NCI-H2081 treated with DMSO at 0.1 percent for 48 hours (cell line): ENCODE results near the gene MRPL42.

ENCODE experiments used
- DNase-seq: peaks from one replicate; lab custom pipeline; 2025; lab: John Stamatoyannopoulos, UW

MRPL42 gene

DNA sequence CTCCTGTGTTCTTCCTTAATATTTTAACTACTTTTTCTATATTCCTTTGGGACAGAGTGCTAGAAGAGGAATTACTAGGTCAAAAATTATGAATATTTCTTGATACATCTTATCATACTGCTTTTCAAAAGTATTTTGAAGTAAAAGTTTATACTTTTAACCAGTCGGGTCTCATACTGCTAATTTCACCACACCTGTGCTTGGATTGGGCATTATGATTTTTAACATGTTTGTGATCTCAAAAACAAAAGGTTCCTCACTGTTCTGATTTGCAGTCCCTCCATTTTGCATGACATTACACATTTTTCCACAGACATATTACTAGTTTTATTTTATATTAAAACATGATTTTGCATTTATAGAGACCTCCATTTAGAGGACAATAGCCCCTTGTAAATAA lies 32.9 kb downstream of the MRPL42 start:
- DNase-seq, result no peak

DNA sequence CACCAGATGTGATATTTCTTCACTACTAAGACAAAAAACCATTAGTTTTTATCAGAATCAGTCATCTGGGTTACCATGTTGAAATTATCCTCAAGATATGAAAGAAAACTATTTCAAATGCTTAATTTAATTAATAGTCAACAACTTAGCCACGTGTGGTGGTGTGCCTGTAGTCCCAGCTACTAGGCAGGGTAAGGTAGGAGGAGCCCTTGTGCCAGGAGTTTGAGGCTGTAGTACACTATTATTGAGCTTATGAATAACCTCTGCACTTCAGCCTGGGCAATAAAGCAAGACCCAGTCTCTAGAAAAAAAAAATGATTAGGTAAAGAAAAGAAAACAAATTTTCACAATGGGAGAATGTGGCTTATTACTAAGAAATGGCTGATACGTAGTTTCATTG lies 33.4 kb downstream of the MRPL42 start:
- no peak for DNase-seq

- no peak for DNase-seq
These were observed 35.7 kb downstream of the MRPL42 start for GRCh38 chr12:93502802-93503623.

- DNase-seq, result no peak
These were observed 39.9 kb downstream of the MRPL42 start for GRCh38 chr12:93507165-93507564.

DNA sequence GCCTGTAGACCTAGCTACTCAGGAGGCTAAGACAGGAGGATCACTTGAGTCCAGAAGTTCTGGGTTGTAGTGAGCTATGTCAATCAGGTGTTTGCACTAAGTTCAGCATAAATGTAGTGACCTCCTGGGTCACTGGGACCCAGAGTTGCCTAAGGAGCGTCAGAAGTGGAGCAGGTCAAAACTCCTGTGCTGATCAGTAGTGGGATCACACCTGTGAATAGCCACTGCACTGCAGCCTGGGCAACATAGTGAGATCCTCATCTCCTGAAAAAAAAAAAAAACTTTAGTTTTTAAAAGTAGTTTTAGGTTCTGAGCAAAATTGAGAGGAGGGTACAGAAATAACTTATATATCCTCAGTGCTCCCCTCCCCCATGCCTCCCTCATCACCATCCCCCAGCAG lies 42.2 kb downstream of the MRPL42 start:
- no peak for DNase-seq

- DNase-seq, result no peak
These were observed 47.5 kb downstream of the MRPL42 start for GRCh38 chr12:93514853-93515252.

- DNase-seq, result no peak
These were observed 51.4 kb downstream of the MRPL42 start for GRCh38 chr12:93518725-93519124.

GRCh38 chr12:93519859-93520258 lies 52.5 kb downstream of the MRPL42 start:
- DNase-seq, result no peak

DNA sequence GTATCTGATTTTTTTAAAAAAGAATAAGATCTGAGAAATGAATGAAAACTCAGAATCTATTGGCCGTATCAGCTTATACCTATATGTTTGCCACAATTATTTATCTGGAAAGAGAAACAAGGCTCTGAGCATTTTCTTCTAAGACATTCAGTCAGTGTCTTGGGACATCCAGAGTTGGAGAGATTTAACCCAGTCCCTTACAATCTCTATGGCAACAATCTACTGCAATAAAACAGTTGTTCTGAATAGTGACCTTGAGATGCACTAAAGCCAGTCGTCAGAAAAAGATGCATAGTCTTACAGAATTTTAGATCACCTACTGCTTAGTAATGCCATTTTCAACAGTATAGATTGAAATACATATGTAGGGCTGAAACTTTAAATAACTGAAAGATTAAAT lies 53.1 kb downstream of the MRPL42 start:
- DNase-seq, result no peak

GRCh38 chr12:93521225-93522080 lies 54.1 kb downstream of the MRPL42 start:
- DNase-seq, result no peak

DNA sequence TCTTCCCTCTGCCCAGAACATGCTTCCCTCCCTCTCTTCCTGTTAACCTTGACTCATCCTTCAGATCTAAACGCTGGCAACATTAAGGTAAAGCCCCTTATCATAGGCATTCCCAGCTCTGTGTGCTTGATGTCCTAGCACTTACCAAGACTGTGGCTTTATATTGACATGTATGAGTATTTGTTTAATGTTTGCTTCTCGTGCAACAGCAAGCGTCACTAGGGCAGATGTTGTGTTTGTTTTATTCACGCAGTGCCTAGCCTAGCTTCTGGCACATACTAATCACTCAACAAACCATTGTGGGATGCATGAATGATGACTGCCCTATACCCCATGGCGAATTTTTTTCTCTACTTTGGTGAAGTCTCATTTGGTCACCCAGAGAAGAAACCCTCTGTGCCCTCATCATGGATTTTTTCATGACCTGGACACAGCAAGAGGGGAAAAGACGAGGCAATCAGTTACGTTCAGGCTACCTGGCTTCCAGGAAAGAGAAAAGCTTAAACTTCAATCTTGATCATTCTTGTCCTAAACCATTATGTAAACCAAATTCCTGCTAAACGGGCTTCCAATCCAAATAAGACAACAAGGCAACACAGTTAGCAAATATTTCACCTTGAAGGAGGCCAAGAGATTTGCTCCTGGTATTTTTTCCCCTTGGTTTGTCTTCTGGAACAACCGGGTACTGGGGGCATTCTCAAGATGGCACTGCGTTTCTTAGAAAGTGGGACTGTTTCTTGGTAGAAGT lies 57.2 kb downstream of the MRPL42 start:
- no peak for DNase-seq

DNA sequence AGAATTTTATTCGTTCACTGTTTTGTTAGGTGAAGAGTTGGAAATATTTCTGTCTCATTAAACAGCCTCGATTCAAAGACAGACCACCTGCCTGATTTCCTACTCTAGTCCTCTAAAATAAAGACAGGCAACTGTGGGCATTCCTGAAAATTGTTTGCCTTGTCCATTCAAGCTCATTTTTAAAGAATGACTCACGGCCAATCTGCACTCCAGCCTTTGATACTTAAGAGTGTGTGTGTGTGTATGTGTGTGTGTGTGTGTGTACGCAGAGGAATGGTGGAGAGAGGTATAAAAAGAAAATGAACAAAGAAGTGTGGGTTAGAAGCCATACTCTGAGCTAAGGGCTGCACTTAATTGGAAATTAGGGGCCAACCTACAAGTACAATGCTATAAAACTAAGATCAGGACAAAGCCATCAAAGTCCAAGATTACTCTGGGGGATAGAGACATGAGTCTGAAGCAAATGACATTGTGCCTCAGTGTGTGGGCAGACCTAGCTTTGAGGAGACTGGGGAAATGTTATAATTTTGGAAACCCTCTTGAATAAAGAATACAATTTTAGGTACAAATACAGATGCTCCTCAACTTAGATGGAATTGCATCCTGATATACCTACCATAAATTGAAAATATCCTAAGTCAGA lies 59.6 kb downstream of the MRPL42 start:
- no peak for DNase-seq

DNA sequence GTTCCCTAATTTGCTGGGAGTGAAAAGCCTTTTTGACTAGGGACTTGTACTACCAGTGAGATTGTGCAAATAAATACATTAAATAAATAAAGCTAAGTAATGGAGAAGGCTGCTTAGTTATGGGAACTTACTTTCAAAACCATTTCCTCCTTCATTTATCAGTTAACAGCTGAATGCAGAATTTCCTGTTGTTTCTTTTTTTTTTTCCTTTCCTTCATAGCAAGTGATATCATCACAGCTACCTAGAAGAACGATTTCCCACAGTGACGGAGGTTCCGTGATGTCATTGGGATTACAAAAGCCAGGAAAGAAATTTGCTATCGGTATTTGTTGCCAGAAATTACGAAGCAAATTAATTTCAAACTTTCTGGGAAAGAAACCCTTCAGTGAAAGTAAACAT lies 63.0 kb downstream of the MRPL42 start:
- DNase-seq, result no peak

- no peak for DNase-seq
These were observed 66.0 kb downstream of the MRPL42 start for GRCh38 chr12:93533310-93533709.

GRCh38 chr12:93536111-93536765 lies 68.9 kb downstream of the MRPL42 start:
- no peak for DNase-seq

DNA sequence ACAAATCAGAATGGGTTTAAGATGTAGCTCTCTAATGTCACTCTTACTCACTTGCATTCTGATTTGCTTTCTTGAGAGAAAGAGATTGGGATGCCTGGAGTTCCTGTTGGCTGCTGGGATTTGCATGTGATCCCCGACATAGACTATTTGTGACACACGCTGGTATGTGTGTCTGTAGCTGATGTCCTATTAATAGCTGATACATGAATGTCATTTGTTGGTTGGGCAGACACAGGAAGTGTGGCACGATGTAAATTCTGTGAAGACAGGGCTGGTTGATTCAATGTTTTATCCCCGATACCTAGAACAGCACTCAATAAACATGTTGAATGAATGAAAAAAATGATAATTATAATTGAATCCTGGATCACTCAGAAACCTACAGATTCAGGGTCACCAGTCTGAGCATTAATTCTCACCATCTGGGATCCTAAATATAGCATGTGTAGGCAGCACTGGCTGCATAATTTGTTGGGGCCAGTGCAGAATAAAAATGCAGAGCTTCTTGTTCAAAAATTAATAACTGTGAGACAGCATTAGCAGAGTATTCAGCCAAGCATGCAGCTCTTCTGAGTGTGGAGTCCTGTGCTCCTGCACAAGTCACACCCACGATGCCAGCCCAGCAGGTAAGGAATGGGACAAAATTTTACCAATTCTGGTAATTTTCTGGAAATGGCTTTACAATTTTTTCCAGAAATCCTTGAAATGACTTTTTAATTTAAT lies 69.6 kb downstream of the MRPL42 start:
- DNase-seq, result no peak

DNA sequence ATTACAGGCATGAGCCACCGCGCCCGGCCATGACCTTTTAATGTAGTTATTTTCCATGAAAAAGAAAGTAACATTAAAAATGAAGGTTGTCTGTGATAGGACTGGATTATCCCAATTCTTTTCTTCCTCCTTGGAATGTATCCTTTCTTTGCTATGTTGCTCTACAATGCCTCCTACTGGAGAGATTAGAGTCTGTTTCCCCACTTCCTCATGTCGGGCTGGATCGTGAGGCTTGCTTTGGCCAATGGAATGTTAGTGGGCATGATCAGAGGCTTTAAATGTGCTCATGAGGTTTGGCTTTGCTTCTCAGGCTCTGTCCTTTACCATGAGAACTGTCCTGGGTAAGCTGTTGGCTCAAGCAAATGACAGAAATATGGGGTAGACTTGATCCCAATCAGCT lies 70.5 kb downstream of the MRPL42 start:
- no peak for DNase-seq

DNA sequence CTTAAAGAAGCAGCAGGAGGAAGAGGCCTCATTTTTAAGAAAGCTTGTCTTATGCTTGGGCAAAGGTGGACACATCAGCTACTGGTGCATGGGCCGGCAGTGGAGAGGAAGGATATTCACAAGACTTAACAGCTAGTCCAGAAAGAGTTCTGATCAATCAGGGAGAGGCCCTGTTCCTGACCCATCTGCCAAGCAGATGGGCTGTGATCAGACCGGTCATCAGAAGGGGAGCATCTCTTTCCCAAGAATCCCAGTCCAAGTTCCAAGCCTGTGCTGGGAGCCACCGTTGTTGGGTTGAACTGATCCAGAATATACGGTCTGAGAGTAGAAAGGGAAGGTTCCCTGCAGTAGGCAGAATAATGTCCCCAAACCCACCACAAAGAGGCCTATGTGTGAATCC lies 72.5 kb downstream of the MRPL42 start:
- no peak for DNase-seq

DNA sequence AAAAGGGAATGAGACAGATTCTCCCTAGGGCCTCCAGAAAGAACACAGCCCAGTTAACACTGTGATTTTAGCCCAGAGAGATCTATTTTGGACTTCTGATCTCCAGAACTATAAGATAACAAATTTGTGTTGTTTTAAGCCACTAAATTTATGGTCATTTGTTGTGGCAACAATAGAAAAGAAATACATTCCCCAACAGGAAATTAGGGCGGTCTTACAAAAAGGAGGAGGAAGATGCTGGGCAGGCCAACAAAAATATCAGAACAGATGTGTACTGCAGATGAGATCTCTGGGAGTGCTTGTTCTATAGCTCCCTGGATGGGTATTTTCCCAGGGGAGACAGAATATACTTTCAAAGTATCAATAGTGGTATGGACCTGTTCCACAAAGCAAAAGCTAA lies 73.2 kb downstream of the MRPL42 start:
- DNase-seq, result no peak

GRCh38 chr12:93541578-93542225 lies 74.4 kb downstream of the MRPL42 start:
- DNase-seq, result no peak
